ENCODE results near the gene RRAS2.
A peak's percentile ranks its signal among the peaks of the same experiment; 100 is the strongest.

Gene RRAS2

GRCh38 chr11:14335712-14336111, 23.3 kb downstream of the RRAS2 start:
- no peak for DNase-seq

- no peak for DNase-seq
Measured at GRCh38 chr11:14334893-14335292, 24.1 kb downstream of the RRAS2 start.

GRCh38 chr11:14334192-14334591, 24.8 kb downstream of the RRAS2 start:
- DNase-seq, result no peak

- DNase-seq, result no peak
Measured at GRCh38 chr11:14331476-14332136, 27.4 kb downstream of the RRAS2 start.

GRCh38 chr11:14330881-14331280, 28.1 kb downstream of the RRAS2 start:
- DNase-seq, result no peak

GRCh38 chr11:14329702-14330101, 29.3 kb downstream of the RRAS2 start:
- DNase-seq, result no peak

GRCh38 chr11:14327116-14327515, 31.9 kb downstream of the RRAS2 start:
- no peak for DNase-seq

- DNase-seq, result no peak
Measured at GRCh38 chr11:14323118-14323676, 35.8 kb downstream of the RRAS2 start.

- DNase-seq, result no peak
Measured at GRCh38 chr11:14322510-14322909, 36.5 kb downstream of the RRAS2 start.

GRCh38 chr11:14320020-14320419, 39.0 kb downstream of the RRAS2 start:
- DNase-seq, result peak; percentile 38

GRCh38 chr11:14318581-14318981, 40.4 kb downstream of the RRAS2 start:
- DNase-seq, result peak; percentile 47

- DNase-seq, result no peak
Measured at GRCh38 chr11:14317659-14318325, 41.2 kb downstream of the RRAS2 start.

- DNase-seq, result no peak
Measured at GRCh38 chr11:14315130-14315529, 43.9 kb downstream of the RRAS2 start.

- no peak for DNase-seq
Measured at GRCh38 chr11:14314127-14314526, 44.9 kb downstream of the RRAS2 start.

- peak; percentile 73 for DNase-seq
Measured at GRCh38 chr11:14312736-14313438, 46.1 kb downstream of the RRAS2 start.

- no peak for DNase-seq
Measured at GRCh38 chr11:14310679-14311078, 48.3 kb downstream of the RRAS2 start.

GRCh38 chr11:14309425-14310192, 49.4 kb downstream of the RRAS2 start:
- DNase-seq, result no peak

GRCh38 chr11:14308897-14309387, 50.0 kb downstream of the RRAS2 start:
- no peak for DNase-seq

- DNase-seq, result peak; percentile 65
Measured at GRCh38 chr11:14308114-14308896, 50.7 kb downstream of the RRAS2 start.

- no peak for DNase-seq
Measured at GRCh38 chr11:14306481-14306880, 52.5 kb downstream of the RRAS2 start.

- no peak for DNase-seq
Measured at GRCh38 chr11:14305649-14306048, 53.3 kb downstream of the RRAS2 start.

GRCh38 chr11:14304601-14305000, 54.4 kb downstream of the RRAS2 start:
- no peak for DNase-seq

All from HCEC 1CT (cell line).